RWPE1 (cell line): ENCODE measurements around the gene STC2.

ENCODE experiments used
- CTCF ChIA-PET: fragments of 350-600 bp; sonication (Branson Sonifier 250); formaldehyde crosslinking; extraction: SDS; loops from one replicate; lab custom pipeline; 2021; lab: Yijun Ruan, JAX
- POLR2A ChIA-PET: fragments of 400-600 bp; formaldehyde crosslinking; extraction: SDS; loops from one replicate; lab custom pipeline; 2020; ENCODE audit warnings: antibody characterized with exemption; ENCODE audit not compliant: low non-redundant PET; lab: Yijun Ruan, JAX
- DNase-seq: peaks from one replicate; pipeline ENCODE4 v3.0.0; 2012; ENCODE audit warnings: low spot score
- H3K27ac ChIP-seq: fragments of 450-650 bp; 2 replicates; pipeline ENCODE4 v1.5.1; 2017
- TF ChIP-seq, protein P1 (sequence below): fragments of 450-650 bp; conservative IDR thresholded peaks from 2 replicates; pipeline ENCODE4 v1.5.1; 2017; ENCODE audit warnings: low read depth, mild to moderate bottlenecking

The STC2 gene

GRCh38 chr5:173318881-173319620, 9.2 kb downstream of the STC2 start:
- TF ChIP-seq, protein P1, sequence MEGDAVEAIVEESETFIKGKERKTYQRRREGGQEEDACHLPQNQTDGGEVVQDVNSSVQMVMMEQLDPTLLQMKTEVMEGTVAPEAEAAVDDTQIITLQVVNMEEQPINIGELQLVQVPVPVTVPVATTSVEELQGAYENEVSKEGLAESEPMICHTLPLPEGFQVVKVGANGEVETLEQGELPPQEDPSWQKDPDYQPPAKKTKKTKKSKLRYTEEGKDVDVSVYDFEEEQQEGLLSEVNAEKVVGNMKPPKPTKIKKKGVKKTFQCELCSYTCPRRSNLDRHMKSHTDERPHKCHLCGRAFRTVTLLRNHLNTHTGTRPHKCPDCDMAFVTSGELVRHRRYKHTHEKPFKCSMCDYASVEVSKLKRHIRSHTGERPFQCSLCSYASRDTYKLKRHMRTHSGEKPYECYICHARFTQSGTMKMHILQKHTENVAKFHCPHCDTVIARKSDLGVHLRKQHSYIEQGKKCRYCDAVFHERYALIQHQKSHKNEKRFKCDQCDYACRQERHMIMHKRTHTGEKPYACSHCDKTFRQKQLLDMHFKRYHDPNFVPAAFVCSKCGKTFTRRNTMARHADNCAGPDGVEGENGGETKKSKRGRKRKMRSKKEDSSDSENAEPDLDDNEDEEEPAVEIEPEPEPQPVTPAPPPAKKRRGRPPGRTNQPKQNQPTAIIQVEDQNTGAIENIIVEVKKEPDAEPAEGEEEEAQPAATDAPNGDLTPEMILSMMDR, result no peak
- ChIA-PET POLR2A (no interaction called here), CTCF (interaction anchor here (0.5 to 1.1 kb wide), 3 partner anchors 263 to 523 kb away, joined by 3 to 5 read pairs (median 3); no protein-coding TSS in a partner anchor)
- DNase-seq, result no peak
- no peak overlapping the region for H3K27ac ChIP-seq

GRCh38 chr5:173318330-173318729, 9.9 kb downstream of the STC2 start:
- no peak for DNase-seq
- TF ChIP-seq, protein P1, result no peak
- no peak overlapping the region for H3K27ac ChIP-seq
- CTCF ChIA-PET, result interaction anchor here (0.5 to 0.7 kb wide), 3 partner anchors 347 to 586 kb away, joined by 3 to 5 read pairs (median 5); no protein-coding TSS in a partner anchor
- POLR2A ChIA-PET, result no interaction called here

DNA sequence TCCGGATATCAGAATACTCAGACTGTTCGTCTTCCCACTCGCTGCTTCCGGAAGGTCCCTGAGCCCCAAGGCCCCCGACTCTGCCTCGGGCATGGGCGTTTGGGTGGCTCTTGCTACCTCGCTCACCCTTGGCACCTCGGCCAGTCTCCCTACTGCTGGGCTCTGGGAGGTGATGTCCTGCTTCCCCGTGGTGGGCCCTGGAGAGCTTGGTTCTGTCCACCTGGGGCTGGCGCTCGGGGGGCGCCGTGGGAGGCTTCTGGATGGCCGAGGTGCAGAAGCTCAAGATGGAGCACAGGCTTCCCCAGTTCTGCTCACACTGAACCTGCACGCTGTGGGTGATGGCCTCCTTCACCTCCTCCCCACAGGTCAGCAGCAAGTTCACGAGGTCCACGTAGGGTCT, 10.4 kb downstream of the STC2 start:
- CTCF ChIA-PET, result interaction anchor here (0.6 to 0.7 kb wide), 2 partner anchors 253 to 586 kb away, joined by 3 to 5 read pairs; no protein-coding TSS in a partner anchor
- H3K27ac ChIP-seq, result no peak overlapping the region
- POLR2A ChIA-PET, result no interaction called here
- no peak for DNase-seq
- TF ChIP-seq, protein P1, result no peak

- TF ChIP-seq, protein P1, result no peak
- no peak overlapping the region for H3K27ac ChIP-seq
- DNase-seq, result no peak
- CTCF ChIA-PET, result interaction anchor here (0.6 to 0.9 kb wide), 6 partner anchors 17 to 1094 kb away, joined by 3 to 7 read pairs (median 4); no protein-coding TSS in a partner anchor
- POLR2A ChIA-PET, result no interaction called here
Observed at GRCh38 chr5:173317091-173317730, 11.0 kb downstream of the STC2 start.

DNA sequence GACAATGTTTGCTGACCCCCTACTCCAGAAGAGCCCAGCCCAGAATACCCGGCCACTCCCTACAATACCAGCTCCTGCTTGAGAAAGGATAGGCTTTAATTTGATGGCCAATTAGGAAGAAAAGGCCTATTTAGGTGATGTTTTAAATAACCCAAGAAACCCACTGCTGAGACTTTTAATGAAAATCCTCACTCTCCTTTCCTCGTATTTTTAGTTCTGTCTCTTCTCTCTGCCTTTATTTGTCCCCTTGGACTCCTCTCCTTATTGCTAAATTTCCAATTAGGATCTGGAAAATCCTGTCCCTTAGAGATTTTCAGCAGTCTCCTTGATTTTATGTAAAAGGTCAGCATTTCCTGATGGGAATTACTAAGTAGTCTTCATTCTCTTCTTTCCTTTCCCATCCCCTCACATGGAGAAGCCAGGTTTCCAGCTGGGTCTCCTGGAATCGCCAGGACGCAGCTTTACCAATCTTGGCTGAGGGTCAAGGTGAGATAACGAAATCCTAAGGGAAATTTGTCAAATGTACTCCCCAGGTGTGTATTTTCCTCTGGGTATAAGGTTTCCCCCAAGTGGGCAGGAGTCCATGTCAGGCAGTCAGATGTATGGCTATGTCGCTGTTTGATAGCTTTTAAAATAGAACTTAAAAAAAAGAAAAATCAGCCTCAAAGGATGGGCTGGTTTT, 11.7 kb downstream of the STC2 start:
- TF ChIP-seq, protein P1, result no peak
- DNase-seq, result no peak
- H3K27ac ChIP-seq, result no peak overlapping the region
- ChIA-PET CTCF (interaction anchor here (0.6 to 0.9 kb wide), 4 partner anchors 17 to 1094 kb away, joined by 3 to 7 read pairs (median 4); no protein-coding TSS in a partner anchor), POLR2A (interaction anchor here (1.4 kb wide), 1 partner anchor 12 kb away, joined by 4 read pairs; the partner anchor contains the start of gene STC2)
